Activated CD4-positive, alpha-beta T cell treated with anti-CD3 and anti-CD28 coated beads for 36 hours (primary cell): ENCODE data around the gene UBASH3A. TPM values are rescaled to one million over a fixed set of nuclear protein-coding genes. Genes with fewer than 3 reads are reported as not detected.

ENCODE experiments used
- ATAC-seq: fragments of 200-7000 bp; cut with Tn5 transposase; one replicate; pipeline ENCODE4 v1.10.0; 2021; ENCODE audit warnings: mild to moderate bottlenecking, moderate library complexity
- CTCF ChIA-PET: fragments of 350-600 bp; sonication (Branson Sonifier 250); formaldehyde crosslinking; loops from one replicate; lab custom pipeline; 2021; ENCODE audit warnings: antibody characterized with exemption; lab: Charles Lee
- POLR2A ChIA-PET: fragments of 350-600 bp; sonication (Branson Sonifier 250); formaldehyde crosslinking; loops from one replicate; lab custom pipeline; 2021; ENCODE audit warnings: antibody characterized with exemption, inconsistent platforms; lab: Charles Lee
- DNase-seq: peaks from one replicate; pipeline ENCODE4 v3.0.0-alpha.2; 2020
- H3K27ac Mint-ChIP-seq: one replicate; pipeline ENCODE4 v1.8.0; 2021; ENCODE audit warnings: mixed read lengths
- H3K27me3 Mint-ChIP-seq: one replicate; pipeline ENCODE4 v1.8.0; 2021; ENCODE audit warnings: mixed read lengths
- H3K36me3 Mint-ChIP-seq: one replicate; pipeline ENCODE4 v1.8.0; 2021; ENCODE audit warnings: low read depth, mixed read lengths
- H3K4me1 Mint-ChIP-seq: one replicate; pipeline ENCODE4 v1.8.0; 2021; ENCODE audit warnings: mixed read lengths
- H3K4me3 Mint-ChIP-seq: one replicate; pipeline ENCODE4 v1.8.0; 2021; ENCODE audit warnings: mild to moderate bottlenecking, moderate library complexity, mixed read lengths
- H3K9me3 Mint-ChIP-seq: one replicate; pipeline ENCODE4 v1.8.0; 2021; ENCODE audit warnings: low read depth, mixed read lengths
- intact Hi-C, 2 experiments: fragments of 100-400 bp; cut with DNase I in 1 of 2; cut with micrococcal nuclease in 1 of 2; formaldehyde crosslinking; loops; one replicate each; pipeline versions ENCODE4 v1.14.2 to v1.15.1; 2022 to 2024; cut with DNase I, micrococcal nuclease
- total RNA-seq, 2 experiments: library from RNA; stranded (reverse); gene quantifications; one replicate each; pipeline ENCODE4 v1.2.3, GENCODE V29; 2021

The UBASH3A gene
- total RNA-seq, 2 experiments from 2014 or later = 37.3 to 39.0 TPM

GRCh38 chr21:42374864-42375499, 28.7 kb upstream of the UBASH3A start:
- intact Hi-C loops = loop anchor here (2.0 to 5.0 kb wide), 4 partner anchors 18 to 38 kb away; no protein-coding TSS in a partner anchor
- CTCF ChIA-PET = interaction anchor here (0.6 to 3.0 kb wide), 5 partner anchors 9 to 36 kb away, joined by 3 to 11 read pairs (median 7); no protein-coding TSS in a partner anchor
- POLR2A ChIA-PET = interaction anchor here (0.6 to 3.3 kb wide), 4 partner anchors 18 to 47 kb away, joined by 3 to 15 read pairs (median 4); partner anchors contain the start of gene UBASH3A

GRCh38 chr21:42375506-42375905, 28.2 kb upstream of the UBASH3A start:
- intact Hi-C loops = loop anchor here in 1 of 2 experiments (2.0 kb wide), 2 partner anchors 17 to 37 kb away; no protein-coding TSS in a partner anchor
- no peak for ATAC-seq
- DNase-seq = no peak
- Mint-ChIP-seq H3K27me3 (no peaks in the 10 kb centered on the region), H3K27ac (peak overlapping the region; percentile 92), H3K9me3 (no peaks in the 10 kb centered on the region), H3K4me1 (peaks cover 50% of the 10 kb centered on the region), H3K36me3 (peaks cover 75% of the 10 kb centered on the region), H3K4me3 (peak overlapping the region; percentile 57)
- POLR2A ChIA-PET = interaction anchor here (0.8 to 0.9 kb wide), 3 partner anchors 17 to 46 kb away, joined by 3 to 5 read pairs (median 4); no protein-coding TSS in a partner anchor
- CTCF ChIA-PET = interaction anchor here (1.6 to 3.0 kb wide), 3 partner anchors 14 to 37 kb away, joined by 7 to 11 read pairs (median 9); no protein-coding TSS in a partner anchor

More at GRCh38 chr21:42374864-42375499, 28.7 kb upstream of the UBASH3A start:
- Mint-ChIP-seq H3K4me3 (peak overlapping the region; percentile 57), H3K27me3 (no peaks in the 10 kb centered on the region), H3K36me3 (peaks cover 69% of the 10 kb centered on the region), H3K4me1 (peaks cover 50% of the 10 kb centered on the region), H3K27ac (peak overlapping the region; percentile 92), H3K9me3 (no peaks in the 10 kb centered on the region)
- peak; percentile 31 for ATAC-seq
- DNase-seq = peak; percentile 47

- Mint-ChIP-seq H3K9me3 (no peaks in the 10 kb centered on the region), H3K4me1 (peaks cover 46% of the 10 kb centered on the region), H3K4me3 (no peak overlapping the region), H3K27ac (peak overlapping the region; percentile 92), H3K36me3 (peaks cover 75% of the 10 kb centered on the region), H3K27me3 (no peaks in the 10 kb centered on the region)
- DNase-seq (no peak), ATAC-seq (no peak)
- ChIA-PET POLR2A (interaction anchor here (0.9 kb wide), 1 partner anchor 17 kb away, joined by 5 read pairs; no protein-coding TSS in a partner anchor), CTCF (interaction anchor here (3.0 kb wide), 1 partner anchor 37 kb away, joined by 11 read pairs; no protein-coding TSS in a partner anchor)
- intact Hi-C loops = loop anchor here in 1 of 2 experiments (2.0 kb wide), 2 partner anchors 17 to 37 kb away; no protein-coding TSS in a partner anchor
These were observed 27.8 kb upstream of the UBASH3A start for GRCh38 chr21:42375966-42376337.

GRCh38 chr21:42376338-42376982, 27.2 kb upstream of the UBASH3A start:
- intact Hi-C loops = no loop called here

GRCh38 chr21:42377211-42377950, 26.3 kb upstream of the UBASH3A start:
- H3K27me3 Mint-ChIP-seq = no peaks in the 10 kb centered on the region
- intact Hi-C loops = no loop called here
- CTCF ChIA-PET = interaction anchor here (0.7 to 1.4 kb wide), 4 partner anchors 10 to 16 kb away, joined by 3 to 8 read pairs (median 3); no protein-coding TSS in a partner anchor
- peaks cover 75% of the 10 kb centered on the region for H3K36me3 Mint-ChIP-seq
- H3K27ac Mint-ChIP-seq = no peak overlapping the region
- H3K4me1 Mint-ChIP-seq = peaks cover 37% of the 10 kb centered on the region
- H3K9me3 Mint-ChIP-seq = no peaks in the 10 kb centered on the region
- DNase-seq (no peak), ATAC-seq (no peak)
- POLR2A ChIA-PET = no interaction called here
- no peak overlapping the region for H3K4me3 Mint-ChIP-seq

More at GRCh38 chr21:42376338-42376982, 27.2 kb upstream of the UBASH3A start:
- POLR2A ChIA-PET = interaction anchor here (0.9 kb wide), 1 partner anchor 16 kb away, joined by 5 read pairs; no protein-coding TSS in a partner anchor
- no peak for DNase-seq
- no peak for ATAC-seq
- H3K36me3 Mint-ChIP-seq = peaks cover 75% of the 10 kb centered on the region
- CTCF ChIA-PET = no interaction called here
- no peaks in the 10 kb centered on the region for H3K27me3 Mint-ChIP-seq
- peaks cover 43% of the 10 kb centered on the region for H3K4me1 Mint-ChIP-seq
- no peaks in the 10 kb centered on the region for H3K9me3 Mint-ChIP-seq
- peak overlapping the region; percentile 92 for H3K27ac Mint-ChIP-seq
- no peak overlapping the region for H3K4me3 Mint-ChIP-seq

- CTCF ChIA-PET = interaction anchor here (0.7 to 1.4 kb wide), 4 partner anchors 10 to 15 kb away, joined by 3 to 8 read pairs (median 3); no protein-coding TSS in a partner anchor
These were observed 25.8 kb upstream of the UBASH3A start for GRCh38 chr21:42377951-42378340.

GRCh38 chr21:42378418-42378817, 25.3 kb upstream of the UBASH3A start:
- Mint-ChIP-seq H3K4me3 (no peak overlapping the region), H3K4me1 (peaks cover 29% of the 10 kb centered on the region), H3K36me3 (peaks cover 77% of the 10 kb centered on the region), H3K27me3 (no peaks in the 10 kb centered on the region), H3K27ac (no peak overlapping the region), H3K9me3 (no peaks in the 10 kb centered on the region)
- ChIA-PET CTCF (interaction anchor here (0.7 to 1.4 kb wide), 3 partner anchors 10 to 66 kb away, joined by 3 to 8 read pairs (median 3); no protein-coding TSS in a partner anchor), POLR2A (no interaction called here)
- no peak for ATAC-seq
- intact Hi-C loops = no loop called here
- no peak for DNase-seq

More at GRCh38 chr21:42377951-42378340, 25.8 kb upstream of the UBASH3A start:
- no peak for DNase-seq
- Mint-ChIP-seq H3K9me3 (no peaks in the 10 kb centered on the region), H3K27me3 (no peaks in the 10 kb centered on the region), H3K27ac (no peak overlapping the region), H3K36me3 (peaks cover 75% of the 10 kb centered on the region), H3K4me1 (peaks cover 34% of the 10 kb centered on the region), H3K4me3 (no peak overlapping the region)
- ATAC-seq = no peak
- POLR2A ChIA-PET = no interaction called here
- intact Hi-C loops = no loop called here

- POLR2A ChIA-PET = no interaction called here
- intact Hi-C loops = no loop called here
- Mint-ChIP-seq H3K27me3 (no peaks in the 10 kb centered on the region), H3K4me1 (peaks cover 19% of the 10 kb centered on the region), H3K9me3 (no peaks in the 10 kb centered on the region), H3K4me3 (no peak overlapping the region), H3K27ac (no peak overlapping the region), H3K36me3 (peaks cover 81% of the 10 kb centered on the region)
- ATAC-seq = no peak
- CTCF ChIA-PET = no interaction called here
- no peak for DNase-seq
These were observed 24.1 kb upstream of the UBASH3A start for GRCh38 chr21:42379426-42380215.

- H3K9me3 Mint-ChIP-seq = no peaks in the 10 kb centered on the region
- H3K27ac Mint-ChIP-seq = no peak overlapping the region
- DNase-seq = peak; percentile 69
- intact Hi-C loops = no loop called here
- peaks cover 16% of the 10 kb centered on the region for H3K4me1 Mint-ChIP-seq
- no peaks in the 10 kb centered on the region for H3K27me3 Mint-ChIP-seq
- peaks cover 88% of the 10 kb centered on the region for H3K36me3 Mint-ChIP-seq
- no peak overlapping the region for H3K4me3 Mint-ChIP-seq
- ChIA-PET CTCF (interaction anchor here (0.7 to 3.2 kb wide), 10 partner anchors 10 to 111 kb away, joined by 3 to 18 read pairs (median 3); no protein-coding TSS in a partner anchor), POLR2A (interaction anchor here (0.6 kb wide), 1 partner anchor 46 kb away, joined by 3 read pairs; no protein-coding TSS in a partner anchor)
- peak; percentile 70 for ATAC-seq
These were observed 22.2 kb upstream of the UBASH3A start for GRCh38 chr21:42381347-42381984.
